HG03442 (cell line): Measurements from ENCODE around the gene TOR1B.

Experiments
- ATAC-seq: cut with Tn5 transposase; IDR thresholded peaks from one replicate; pipeline ENCODE4 v1.9.1; 2021; ENCODE audit warnings: mild to moderate bottlenecking, moderate library complexity; ENCODE audit not compliant: unreplicated experiment

The TOR1B gene

DNA sequence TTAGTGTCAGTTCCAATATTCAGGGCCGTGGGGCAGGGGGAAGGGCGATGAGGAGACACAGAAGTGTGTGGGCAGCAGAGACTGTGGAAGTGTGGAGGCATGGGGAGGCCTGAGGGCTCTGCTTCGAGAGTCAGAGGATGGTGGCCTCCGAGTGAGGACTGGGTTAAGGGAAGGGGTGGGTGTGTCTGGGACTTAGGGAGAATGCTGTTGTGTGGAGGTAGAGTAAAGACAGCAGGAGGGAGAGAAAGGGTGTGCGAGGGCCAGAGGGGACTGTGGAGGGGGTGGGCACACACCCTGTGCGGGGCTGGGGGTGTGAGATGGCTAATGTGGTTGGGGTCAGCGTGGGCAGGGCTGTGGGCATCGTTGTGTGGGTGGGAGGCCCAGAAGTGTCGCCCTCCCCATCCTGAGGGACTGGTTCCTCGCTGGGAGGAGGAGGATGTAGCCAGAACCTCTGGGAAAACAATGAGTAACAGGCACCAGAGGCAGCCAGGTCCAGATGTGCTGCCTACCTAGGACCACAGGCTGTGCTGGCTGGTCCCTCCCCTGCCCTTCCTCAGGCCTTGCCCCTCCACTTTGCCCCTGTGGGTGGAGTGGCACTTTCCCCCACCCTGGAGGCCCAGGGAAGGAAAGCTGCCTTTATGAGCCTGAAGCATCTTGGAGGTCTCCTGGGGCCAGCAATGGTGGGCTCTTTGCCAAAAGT is 36.5 kb downstream of the TOR1B start:
- ATAC-seq: no peak

DNA sequence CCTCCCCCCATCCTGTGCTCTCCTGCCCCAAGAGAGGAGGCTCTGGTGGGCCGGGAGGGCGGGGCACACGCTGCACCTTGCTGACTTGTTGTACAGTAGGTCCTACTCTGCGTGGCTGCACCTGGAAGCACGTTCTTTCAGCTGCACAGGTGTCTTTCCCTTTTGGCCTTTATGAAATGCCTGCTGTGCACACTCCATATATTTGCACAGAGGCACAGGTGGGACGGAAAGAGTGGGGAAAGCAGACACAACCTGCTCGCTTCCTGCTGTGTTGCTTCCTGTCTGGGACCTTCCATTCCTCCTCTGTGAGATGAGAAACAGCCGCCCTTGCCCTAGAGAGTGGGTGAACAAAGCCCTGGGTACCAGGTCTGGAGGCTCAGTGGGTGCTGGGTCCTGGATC is 37.0 kb downstream of the TOR1B start:
- ATAC-seq: no peak

DNA sequence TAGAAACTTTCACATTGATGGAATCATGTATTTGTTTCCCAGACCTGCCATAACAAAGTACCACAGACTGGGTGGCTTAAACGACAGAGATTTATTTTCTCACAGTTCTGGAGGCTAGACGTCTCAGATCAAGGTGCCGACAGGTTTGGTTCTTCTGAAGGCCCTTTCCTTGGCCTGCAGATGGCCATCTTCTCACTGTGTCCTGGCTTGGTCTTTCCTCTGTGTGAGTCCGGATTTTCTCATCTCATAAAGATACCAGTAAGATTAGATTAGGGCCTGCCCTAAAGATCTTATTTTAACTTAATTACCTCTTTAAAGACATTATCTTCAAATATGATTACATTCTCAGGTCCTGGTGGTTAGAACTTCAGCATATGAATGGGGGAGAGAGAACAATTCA is 38.1 kb downstream of the TOR1B start:
- ATAC-seq: no peak

DNA sequence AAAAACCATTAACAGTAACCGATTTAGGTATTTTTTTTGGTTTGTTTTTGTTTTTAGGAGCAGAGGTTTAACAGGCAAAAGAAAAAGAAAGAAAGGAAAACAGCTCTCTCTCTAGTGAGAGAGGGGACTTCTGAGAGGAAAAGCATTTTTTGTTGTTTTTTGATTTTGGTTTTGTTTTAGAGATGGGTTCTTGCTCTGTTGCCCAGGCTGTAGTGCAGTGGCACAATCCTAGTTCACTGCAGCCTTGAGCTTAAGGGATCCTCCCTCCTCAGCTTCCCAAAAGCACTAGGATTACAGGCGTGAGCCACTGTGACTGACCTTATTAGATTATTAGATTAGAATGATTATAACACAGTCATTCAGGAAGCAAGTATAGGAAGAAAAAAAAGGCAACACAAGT is 42.4 kb downstream of the TOR1B start:
- no peak for ATAC-seq

DNA sequence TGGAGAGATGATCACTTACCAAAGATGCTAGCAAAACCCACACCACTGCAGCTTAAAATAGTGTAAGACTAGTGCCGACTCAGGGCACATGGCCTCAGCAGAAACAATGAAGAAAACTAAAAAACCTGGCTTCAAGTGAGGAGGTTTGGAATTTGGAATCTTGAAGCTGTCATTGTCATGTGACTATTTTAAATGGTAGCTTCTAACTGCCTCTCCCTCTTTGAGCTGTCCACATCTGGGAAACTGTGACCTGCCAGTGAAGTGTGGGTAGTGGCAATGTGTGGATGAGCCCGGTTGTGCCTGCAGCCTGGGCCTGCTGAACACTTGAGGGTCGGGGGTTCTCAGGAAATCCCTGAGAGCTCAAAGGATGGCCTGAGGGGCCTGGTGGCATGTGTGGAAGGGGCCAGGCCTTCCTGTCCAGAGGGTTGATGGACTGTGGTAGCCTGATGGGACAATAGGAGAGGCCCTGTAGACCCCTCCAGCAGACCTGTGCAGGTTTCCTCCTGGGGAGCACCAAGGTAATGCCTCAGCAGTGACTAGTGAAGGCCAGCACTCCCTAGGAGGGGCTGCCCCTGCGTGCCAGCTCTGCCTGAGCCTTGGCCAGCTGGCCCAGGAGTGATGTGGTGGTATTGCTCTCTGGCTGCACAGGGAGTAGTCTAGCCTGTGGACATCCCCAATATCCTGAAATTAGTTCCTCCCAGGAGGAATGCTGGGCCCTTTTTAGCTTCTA is 45.9 kb downstream of the TOR1B start:
- ATAC-seq: no peak

DNA sequence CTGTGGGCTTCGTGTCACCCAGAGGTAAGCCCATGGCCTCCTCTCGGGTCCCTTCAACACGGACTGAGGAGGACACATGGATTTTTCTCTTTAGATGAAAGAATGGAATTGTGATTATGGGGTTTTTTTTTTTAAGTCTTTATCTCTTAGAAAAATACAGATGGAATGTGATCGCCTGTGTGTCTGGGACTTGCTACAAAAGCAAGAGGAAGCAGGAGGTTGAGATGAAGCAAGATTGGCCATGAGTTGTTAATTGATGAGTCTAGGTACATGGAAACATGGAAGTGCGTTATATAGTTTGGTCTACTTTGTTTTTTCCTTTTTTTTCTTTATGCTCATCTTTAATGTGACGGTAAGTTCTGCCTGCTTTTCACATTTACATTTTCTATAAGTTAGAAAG is 46.9 kb downstream of the TOR1B start:
- ATAC-seq: no peak

DNA sequence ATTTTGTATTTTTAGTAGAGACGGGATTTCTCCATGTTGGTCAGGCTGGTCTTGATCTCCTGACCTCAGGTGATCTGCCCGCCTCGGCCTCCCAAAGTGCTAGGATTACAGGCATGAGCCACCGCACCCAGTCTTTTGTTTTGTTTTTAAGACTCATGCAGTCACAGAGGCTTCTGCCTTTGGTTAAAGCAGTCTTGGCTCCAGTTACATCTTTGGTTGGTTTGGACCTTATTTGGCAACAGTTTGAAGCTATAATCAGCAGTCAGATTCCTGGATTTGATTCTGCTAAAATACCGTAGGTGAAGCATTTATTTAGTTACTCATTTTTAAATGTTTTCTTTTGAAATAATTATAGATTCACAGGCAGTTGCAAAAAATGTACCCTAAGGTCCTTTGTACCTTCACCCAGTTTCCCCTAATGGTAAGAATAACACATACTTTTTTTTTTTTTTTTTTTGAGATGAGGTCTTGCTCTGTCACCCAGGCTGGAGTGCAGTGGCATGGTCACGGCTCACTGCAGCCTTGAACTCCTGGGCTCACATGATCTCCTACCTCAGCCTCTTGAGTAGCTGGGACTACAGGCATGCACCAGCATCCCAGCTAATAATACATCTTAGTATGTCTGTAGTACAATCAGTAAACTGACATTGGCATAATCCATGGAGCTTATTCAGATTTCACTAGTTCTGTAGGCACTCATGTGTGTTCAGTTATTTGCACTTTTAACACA is 48.0 kb downstream of the TOR1B start:
- no peak for ATAC-seq

DNA sequence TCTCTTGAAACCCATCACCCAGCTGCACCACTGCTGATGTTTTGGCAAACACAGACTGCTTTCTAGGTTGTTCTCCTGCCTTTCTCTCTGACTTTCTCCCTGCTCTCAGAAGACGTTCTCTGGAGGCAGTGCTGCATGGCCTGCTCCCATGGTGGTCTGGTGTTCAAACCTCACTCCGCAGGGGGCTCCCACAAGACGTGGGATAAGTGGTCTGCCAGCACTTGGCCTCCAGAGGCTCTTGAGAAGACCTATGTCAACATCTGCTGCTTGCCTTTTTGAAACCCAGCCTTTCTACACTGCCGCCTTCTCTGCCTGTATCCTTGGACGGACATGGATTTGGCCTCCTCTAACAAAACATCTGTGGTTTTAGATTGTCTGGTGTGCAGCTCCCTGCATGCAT is 48.8 kb downstream of the TOR1B start:
- no peak for ATAC-seq

DNA sequence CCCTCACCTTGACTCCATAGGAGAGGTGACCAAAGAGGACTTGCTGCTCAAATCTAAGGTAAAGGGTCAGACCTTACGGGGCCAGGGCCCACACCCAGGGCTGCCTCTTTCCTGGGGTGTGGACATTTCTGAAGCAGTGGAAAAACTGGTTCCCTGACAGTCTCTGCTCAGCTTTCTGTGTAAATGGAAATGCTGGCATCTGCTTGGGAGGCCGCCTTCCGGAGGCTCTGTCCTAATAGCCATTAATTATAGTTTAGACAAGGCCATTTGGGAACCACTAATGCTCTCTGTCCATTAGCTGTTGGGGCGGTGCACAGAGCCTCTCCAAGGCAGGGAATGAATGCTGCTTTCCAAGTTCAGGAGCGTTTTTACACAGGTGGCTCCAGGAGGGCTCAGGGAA is 49.6 kb downstream of the TOR1B start:
- ATAC-seq: no peak

DNA sequence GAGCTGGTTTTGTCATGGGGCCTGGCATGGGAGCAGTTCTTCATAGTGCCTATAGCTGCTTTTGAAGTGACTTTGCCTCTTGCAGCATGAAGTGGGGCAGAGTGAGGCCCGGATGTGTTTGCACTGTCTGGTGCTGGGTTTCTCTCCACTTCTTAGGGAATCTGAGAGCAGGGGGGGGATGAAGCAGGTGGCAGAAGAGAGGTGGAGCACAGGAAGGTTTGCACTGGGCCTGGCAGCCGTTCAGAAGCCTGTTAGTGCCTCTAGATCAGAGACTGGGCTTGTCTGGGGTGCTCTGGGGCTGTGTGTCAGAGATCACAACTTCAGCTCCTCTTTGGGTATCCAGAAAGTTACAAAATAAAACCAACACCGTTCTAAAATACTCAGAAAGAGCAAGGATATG is 50.6 kb downstream of the TOR1B start:
- ATAC-seq: no peak

DNA sequence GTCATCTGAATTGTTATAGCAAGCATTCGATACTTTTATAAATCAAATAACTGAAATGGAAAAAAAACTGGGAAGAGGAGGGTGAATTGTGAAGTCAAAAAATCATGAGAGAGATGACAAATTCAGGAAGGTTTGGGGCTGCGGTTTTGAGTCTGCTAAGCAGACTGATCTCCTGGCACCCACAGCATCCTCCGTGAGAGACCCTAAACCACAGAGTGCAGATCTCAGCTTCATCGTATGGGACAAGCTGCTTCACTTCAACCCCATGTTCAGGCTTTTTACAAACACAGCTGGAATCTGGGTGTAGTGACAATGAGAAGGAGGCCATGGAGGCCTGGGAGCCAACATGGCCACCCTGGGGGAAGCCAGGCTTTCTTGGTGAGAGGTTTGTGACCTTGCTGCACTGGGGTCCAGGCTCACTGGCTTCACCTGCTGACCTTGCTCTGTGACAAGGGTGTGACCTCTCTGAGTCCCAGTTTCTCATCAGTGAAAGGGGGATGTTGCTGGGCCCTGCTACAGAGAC is 51.7 kb downstream of the TOR1B start:
- ATAC-seq: no peak

DNA sequence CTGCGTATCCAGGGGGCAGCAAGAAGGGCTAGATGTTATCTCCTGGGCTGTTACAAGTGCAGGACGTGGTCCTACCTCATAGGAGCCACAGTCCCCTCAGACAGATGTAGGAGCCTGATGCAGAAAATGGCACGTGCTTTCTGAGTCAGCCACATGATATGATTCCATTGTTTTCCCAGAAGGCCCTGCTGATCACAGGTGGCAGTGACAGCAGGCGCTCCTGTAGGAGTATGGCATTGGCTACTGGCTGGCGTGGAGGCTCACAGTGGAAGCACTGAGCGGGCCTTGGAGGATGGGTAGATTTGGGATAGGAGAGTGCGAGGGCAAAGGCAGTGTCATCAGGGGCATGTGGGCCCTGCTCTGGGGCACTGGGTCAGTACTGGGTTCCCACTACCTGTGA is 54.2 kb downstream of the TOR1B start:
- no peak for ATAC-seq

DNA sequence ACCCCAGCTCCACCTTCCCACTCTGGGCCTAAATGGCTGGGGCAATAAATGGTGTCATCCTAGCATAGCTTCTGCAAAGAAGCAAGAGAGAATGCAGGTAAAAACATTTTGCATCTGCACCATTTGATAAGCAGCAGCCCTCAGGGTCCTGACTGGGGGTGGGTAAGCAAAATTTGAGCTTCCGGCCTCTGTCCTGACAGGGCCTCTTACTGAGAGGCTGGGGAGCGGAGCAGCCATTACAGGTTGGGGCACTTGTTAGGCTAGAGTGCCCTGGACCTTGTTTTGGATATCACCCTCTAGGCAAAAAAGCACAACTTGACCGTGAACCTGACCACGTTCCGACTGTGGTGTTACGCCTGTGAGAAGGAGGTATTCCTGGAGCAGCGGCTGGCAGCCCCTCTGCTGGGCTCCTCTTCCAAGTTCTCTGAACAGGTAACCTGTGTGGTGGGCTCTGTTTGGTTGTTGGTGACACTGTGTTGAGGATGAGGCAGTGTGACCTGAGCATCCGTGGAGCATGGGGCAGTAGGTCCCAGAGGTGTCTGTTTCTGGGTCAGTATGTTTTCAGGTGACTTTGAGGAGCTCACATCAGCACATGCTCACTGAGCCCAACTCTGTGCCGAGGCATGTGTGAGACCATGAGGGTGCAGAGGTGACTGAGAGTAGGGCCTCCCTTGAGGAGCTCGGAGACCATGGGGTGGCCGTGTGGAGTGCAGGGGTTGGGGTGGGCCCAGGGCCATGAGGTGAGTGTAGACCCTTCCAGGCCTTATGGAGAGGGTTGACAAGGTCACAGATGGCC is 55.4 kb downstream of the TOR1B start:
- no peak for ATAC-seq
